SH-SY5Y (cell line): ENCODE data around the gene ATP1B2.

Experiments
- GATA2 ChIP-seq: IDR thresholded peaks from 2 replicates; pipeline ENCODE4 v1.6.1; 2011; ENCODE audit warnings: mild to moderate bottlenecking, low read depth, low read length
- GATA3 ChIP-seq: IDR thresholded peaks from 2 replicates; pipeline ENCODE4 v1.6.1; 2011; ENCODE audit warnings: low read depth, mild to moderate bottlenecking, low read length, moderate library complexity

GRCh38 chr17:7674934-7675333, 24.2 kb downstream of the ATP1B2 start:
- TF ChIP-seq GATA2 = no peak
- no peak for TF ChIP-seq GATA3
